HG02571 (cell line): ENCODE results near the gene SMAD4.

Source experiments
- ATAC-seq: cut with Tn5 transposase; IDR thresholded peaks from one replicate; pipeline ENCODE4 v1.9.1; 2021; ENCODE audit warnings: mild to moderate bottlenecking, moderate library complexity; ENCODE audit not compliant: unreplicated experiment

SMAD4 gene

DNA sequence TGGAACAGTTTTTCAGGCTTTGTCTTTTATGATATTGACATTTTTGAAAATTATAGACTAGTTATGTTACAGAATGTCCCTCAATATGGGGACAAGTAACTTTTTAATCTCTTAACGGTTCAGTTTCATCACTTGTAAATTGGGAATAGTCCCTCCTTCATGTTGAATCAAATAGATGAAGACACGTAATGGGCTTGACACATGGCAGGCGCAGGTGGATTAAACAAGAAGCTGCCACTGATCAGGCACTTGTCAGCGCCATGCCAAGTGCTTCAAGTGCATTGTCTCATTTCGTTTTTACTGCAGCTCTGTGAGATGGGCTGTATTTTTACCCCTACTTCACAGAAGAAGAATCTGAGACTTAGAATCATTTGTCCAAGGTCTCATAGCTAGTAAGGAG, 9.5 kb upstream of the SMAD4 start:
- ATAC-seq: no peak

DNA sequence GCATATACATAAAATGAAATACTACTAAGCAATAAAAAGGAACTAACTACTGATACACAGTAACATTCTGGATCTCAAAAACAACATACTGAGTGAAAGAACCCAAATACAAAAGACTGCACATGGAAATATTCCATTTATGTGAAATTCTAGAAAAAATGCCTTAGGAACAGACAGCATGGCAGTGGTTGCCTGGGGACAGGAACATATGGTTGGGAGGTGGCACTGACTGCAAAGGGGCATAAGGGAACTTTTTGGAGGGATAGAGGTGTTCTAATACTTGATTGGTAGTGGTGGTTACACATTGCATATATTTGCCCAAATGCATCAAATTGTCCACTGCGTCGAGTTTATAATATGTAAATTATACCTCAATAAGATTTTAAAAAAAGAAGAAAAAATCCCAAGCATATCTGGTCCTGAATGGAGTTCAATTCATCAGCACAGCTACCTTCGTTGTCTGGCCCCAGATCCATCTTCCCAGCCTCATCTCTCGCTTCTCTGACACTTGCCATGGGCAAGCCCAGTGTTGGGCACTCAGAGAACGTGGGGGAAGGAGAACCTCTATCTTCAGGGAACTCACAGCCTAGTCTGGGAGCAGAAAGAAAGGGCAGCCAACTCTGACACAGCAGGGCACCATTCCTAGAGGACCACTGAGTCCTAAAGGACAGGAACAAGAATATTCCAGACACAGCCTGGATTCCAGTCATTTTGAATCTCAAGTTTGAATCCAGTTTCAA, 8.6 kb upstream of the SMAD4 start:
- ATAC-seq: no peak

DNA sequence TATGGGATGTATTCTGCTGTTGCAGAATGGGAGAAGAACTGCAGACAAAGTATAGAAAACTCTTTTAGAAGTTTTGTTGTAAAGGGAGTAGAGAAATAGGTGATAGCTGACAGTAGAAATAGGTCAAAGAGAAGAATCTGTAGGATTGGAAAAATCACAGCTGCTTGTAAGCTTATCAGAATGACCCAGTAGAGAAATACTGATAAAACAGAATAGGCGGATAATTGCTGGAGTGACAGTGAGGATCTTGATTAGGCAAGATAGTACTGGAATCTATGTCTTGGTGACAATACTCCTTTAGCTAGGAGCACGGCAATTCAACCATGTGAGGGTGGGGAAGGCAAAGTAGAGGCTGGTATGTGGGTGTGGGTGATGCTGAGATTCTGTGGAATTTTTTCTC, 4.5 kb upstream of the SMAD4 start:
- ATAC-seq: no peak

DNA sequence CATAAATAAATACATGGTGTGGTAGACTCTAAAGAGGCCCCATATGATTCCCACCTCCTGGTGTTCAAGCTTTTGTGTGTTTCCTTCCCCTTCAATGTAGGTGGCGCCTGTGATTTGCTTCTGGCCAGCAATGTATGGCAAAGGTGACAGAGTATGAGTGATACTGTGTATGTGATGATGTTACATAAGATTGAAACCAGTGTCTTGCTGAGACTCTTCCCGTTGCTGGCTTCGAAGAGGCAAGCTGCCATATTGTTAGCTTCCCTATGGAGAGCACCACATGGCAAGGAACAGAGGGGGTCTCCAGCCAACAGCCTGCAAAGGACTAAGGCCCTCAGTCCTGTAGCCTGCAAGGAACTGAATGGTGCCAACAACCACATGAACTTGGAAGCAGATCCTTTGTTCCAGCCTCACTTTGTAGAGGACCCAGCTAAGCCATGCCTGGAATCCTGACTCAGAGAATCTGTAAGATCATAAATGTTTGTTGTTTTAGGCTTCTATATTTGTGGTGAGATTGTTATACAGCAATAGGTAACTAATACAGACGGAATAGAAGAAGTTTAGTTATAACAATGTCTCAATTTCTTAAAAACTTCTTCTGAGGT, 1.7 kb upstream of the SMAD4 start:
- no peak for ATAC-seq

DNA sequence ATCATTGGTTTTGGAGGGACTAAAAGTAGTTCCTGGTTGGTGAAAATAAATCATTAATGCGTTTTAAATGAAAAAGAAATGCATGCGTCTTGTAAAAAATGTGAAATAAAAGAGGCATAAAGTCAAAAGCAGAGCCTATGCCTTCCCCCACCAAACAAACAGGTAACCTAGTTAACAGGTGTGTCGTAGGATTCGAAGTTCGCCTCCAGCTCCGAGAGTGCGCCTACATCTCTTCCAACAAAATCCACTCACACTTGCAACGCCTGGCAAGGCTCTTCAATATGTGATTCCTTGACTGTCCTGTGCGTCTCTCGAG, 677 bp upstream of the SMAD4 start:
- ATAC-seq: no peak

- peak; percentile 59 for ATAC-seq
Measured at GRCh38 chr18:51030537-51031258, 685 bp downstream of the SMAD4 start.

GRCh38 chr18:51032193-51032592, 2.2 kb downstream of the SMAD4 start:
- no peak for ATAC-seq

DNA sequence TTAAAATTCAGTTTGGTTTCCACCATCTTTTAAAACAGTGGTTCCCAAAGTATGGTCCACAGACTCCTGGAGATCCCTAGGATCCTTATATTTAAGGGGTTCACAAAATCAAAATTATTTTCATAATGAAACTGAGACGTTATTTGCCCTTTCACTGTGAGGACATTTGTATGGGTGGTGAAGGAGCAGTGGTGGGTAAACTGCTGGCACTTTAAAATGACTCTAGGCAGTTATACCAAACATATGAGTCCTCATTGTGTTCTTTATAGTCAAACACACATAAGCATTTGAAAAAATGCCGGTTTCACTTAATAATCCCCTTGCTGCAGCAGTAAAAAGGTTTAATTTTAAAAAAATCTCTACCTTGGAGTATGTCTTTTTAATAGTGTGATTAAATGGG, 7.2 kb downstream of the SMAD4 start:
- no peak for ATAC-seq

- no peak for ATAC-seq
Measured at GRCh38 chr18:51038110-51038509, 8.1 kb downstream of the SMAD4 start.

GRCh38 chr18:51039138-51040112, 9.4 kb downstream of the SMAD4 start:
- no peak for ATAC-seq

DNA sequence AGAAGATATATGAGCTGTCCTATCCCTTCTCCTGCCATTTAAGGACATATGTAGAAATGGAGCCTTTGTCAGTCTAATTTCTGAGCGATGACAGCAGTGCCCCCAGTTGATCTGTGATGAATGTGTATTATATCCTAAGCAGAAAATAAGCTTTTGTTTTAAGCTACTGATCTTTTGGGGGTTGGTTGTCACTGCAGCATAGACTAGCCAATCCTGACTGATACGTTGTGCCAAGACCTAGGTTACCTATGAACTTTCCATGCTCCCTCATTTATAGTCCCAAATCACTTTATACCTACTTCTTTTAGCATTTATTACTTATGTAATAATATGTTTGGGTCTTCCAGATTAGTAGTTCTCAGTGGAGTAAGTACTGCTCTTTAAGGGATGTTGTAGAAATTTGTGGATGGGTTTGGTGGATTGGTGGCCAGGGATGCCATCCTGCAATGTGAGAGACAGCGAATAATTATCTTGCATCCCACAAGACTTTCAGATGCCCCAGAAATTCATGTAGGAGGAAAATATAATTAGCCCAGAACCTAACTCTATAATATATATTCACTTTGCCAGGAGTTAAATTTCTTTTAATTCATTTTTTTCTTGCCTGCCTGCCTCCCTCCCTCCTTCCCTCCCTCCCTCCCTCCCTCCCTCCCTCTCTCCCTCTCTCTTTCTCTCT, 11.8 kb downstream of the SMAD4 start:
- ATAC-seq: no peak

GRCh38 chr18:51044928-51045585, 15.0 kb downstream of the SMAD4 start:
- no peak for ATAC-seq

GRCh38 chr18:51048190-51048589, 18.2 kb downstream of the SMAD4 start:
- no peak for ATAC-seq

DNA sequence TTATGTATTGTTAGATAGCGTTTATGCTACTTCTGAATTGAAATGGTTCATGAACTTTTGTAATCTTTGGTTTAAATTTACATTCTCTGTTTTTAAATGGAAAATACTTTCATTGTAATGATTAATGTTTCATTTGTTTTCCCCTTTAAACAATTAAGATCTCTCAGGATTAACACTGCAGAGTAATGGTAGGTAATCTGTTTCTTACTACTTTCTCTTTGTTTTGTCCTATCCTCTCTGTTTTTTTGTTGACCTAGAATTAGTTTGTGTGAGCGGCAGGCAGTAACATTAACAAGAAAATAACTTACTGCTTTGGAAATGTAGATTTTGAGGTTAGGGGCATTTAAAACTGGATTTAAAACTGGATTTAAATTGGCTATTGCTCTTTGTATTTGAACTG, 19.1 kb downstream of the SMAD4 start:
- ATAC-seq: no peak

- ATAC-seq: peak; percentile 74
Measured at GRCh38 chr18:51051105-51051712, 21.2 kb downstream of the SMAD4 start.

DNA sequence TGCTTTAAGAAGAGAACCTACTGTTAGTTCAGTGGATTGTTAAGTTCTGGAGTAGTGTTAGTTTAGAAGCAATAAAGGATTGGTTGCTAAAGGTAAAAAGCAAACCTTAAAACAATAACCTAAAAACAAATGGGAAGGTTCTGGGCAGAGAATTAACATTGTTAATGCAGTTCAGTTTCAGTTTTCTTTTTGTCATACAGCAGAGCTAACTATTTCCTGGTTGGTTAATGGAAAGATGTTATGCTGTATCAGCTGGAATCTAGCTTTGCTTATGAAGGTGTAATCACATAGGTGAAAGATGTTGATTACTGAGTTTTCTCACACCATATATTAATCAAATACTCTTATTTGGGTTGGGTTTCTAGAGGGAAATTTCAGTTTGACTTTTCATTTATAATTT, 23.8 kb downstream of the SMAD4 start:
- no peak for ATAC-seq

DNA sequence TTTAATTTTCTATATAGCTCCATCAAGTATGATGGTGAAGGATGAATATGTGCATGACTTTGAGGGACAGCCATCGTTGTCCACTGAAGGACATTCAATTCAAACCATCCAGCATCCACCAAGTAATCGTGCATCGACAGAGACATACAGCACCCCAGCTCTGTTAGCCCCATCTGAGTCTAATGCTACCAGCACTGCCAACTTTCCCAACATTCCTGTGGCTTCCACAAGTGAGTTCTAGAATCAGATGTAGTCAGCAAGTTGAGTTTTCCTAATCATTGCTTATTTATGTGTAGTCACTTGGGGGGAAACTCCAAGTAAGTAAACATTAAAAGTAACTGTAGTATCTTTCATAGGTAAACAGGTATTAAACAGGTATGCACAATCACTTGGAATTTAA, 24.8 kb downstream of the SMAD4 start:
- no peak for ATAC-seq

DNA sequence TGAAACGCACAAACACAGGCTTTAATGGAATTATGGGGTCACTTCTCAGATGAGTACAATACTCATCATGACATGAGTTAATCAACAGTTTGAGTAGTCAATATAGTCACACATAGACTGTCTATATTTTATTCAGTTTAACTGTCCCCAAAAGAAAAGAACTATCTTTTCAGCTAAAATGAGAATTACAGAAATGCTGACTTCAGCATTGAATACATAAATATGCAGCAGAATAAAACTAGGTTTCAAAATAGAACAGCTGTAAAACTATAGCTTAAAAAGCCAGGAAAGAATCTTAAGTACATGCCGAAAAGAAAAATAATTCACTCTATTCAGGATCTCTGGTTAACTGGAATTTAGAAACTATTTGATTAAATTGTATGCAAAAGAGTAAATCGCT, 30.0 kb downstream of the SMAD4 start:
- no peak for ATAC-seq

- ATAC-seq: no peak
Measured at GRCh38 chr18:51064256-51064655, 34.2 kb downstream of the SMAD4 start.

DNA sequence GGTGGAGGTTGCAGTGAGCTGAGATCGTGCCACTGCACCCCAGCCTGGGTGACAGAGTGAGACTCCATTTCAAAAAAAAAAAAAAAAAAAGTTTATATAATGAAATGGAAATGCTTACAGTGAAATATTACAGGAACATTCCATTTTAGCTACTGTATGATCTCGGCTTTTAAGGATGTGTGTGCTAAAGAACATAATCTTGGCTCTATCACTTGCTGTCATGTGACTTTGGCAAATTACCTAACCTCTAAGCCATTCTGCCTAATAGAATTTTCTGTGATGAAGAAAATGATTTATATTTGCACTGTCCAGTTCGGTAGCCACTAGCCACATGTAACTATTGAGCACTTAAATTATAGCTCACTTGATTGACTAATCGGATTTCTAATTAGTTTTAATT, 36.3 kb downstream of the SMAD4 start:
- no peak for ATAC-seq
